ENCODE results near the gene FN3K. TPM values are rescaled to one million over a fixed set of nuclear protein-coding genes. Genes with fewer than 3 reads are reported as not detected.

Gene FN3K
- total and polyA plus RNA-seq, 2 of the 13 experiments (the other 11 are each of a cell fraction or from before 2014, with no cell fraction given) = 3.5 to 12.2 TPM

- TF ChIP-seq TEF (CRISPR knock-in tag; IDR thresholded peaks at IDR 0.05) (no peak), ZNF704 (CRISPR knock-in tag; IDR thresholded peaks at IDR 0.05; ENCODE audit: borderline replicate concordance) (no peak), KLF6 (CRISPR knock-in tag; IDR thresholded peaks at IDR 0.05) (0 out of 2 replicates have a peak, but pooled peaks have one; percentile 41), ZNF12 (CRISPR knock-in tag; IDR thresholded peaks at IDR 0.05) (peak; percentile 67; the same call in 1 of the 2 replicates), ZFP37 (CRISPR knock-in tag; IDR thresholded peaks at IDR 0.05; ENCODE audit: borderline replicate concordance) (no peak), SNRNP70 (IDR thresholded peaks at IDR 0.05; ENCODE audit: low read depth, low read length) (no peak), HNF1A (IDR thresholded peaks at IDR 0.05; ENCODE audit: low read depth) (0 out of 2 replicates have a peak, but pooled peaks have one; percentile 11), HNF1A (CRISPR knock-in tag; IDR thresholded peaks at IDR 0.05; ENCODE audit: borderline replicate concordance) (no peak; the same call in 1 of the 2 replicates), PCBP2 (optimal IDR thresholded peaks at IDR 0.05; ENCODE audit: low read depth, low read length, poor library complexity, severe bottlenecking) (no peak), TIGD3 (CRISPR knock-in tag; IDR thresholded peaks at IDR 0.05; ENCODE audit: borderline replicate concordance) (no peak), MNT (IDR thresholded peaks at IDR 0.05) (peak; percentile 20; the same call in 1 of the 2 replicates), PAWR (CRISPR knock-in tag; IDR thresholded peaks at IDR 0.05; ENCODE audit: borderline replicate concordance) (no peak), UBTF (CRISPR knock-in tag; IDR thresholded peaks at IDR 0.05) (peak; percentile 71), POLR2A (IDR thresholded peaks at IDR 0.05; ENCODE audit: insufficient read depth in 1 of 2, low read depth in 2 of 2, low read length in 2 of 2) (no peak), ZSCAN20 (CRISPR knock-in tag; IDR thresholded peaks at IDR 0.05; ENCODE audit: borderline replicate concordance) (no peak)
Observed at GRCh38 chr17:82740906-82741759, 5.7 kb downstream of the FN3K start (continued).
